H1 (cell line): ENCODE results near the gene C2orf76. TPM values are rescaled to one million over a fixed set of nuclear protein-coding genes. Genes with fewer than 3 reads are reported as not detected.

Experiments
- CTCF ChIA-PET: fragments of 300-600 bp; sonication (Branson Sonifier 250); formaldehyde crosslinking; loops from one replicate; lab custom pipeline; 2021; ENCODE audit not compliant: partially characterized antibody; lab: Charles Lee
- POLR2A ChIA-PET: fragments of 300-600 bp; sonication (Branson Sonifier 250); formaldehyde crosslinking; loops from one replicate; lab custom pipeline; 2021; ENCODE audit warnings: inconsistent platforms; ENCODE audit not compliant: partially characterized antibody; lab: Charles Lee
- DNase-seq, 2 experiments: peaks; one replicate each; pipeline versions ENCODE4 v3.0.0 to v3.0.0-alpha.2; 2010 to 2022; ENCODE audit warnings: low spot score in 2 of 2, low read depth in 1 of 2, mixed read lengths in 1 of 2
- FAIRE-seq: peaks from 2 replicates; lab custom pipeline; 2011; peaks lifted over from hg19 to GRCh38; lab: Jason Lieb, UNC
- H2AFZ ChIP-seq: 2 replicates; pipeline ENCODE4 v1.8.1; 2012; ENCODE audit warnings: low read length, inconsistent platforms
- H2AK5ac ChIP-seq: 2 replicates; pipeline ENCODE4 v1.6.1; 2013; ENCODE audit warnings: low read depth, low read length
- H2BK120ac ChIP-seq: replicated peaks from 2 replicates; pipeline ENCODE3; 2013; ENCODE audit warnings: low read depth, low read length, inconsistent platforms
- H2BK12ac ChIP-seq: 2 replicates; pipeline ENCODE4 v1.6.1; 2013; ENCODE audit warnings: low read depth, low read length
- H2BK15ac ChIP-seq: 2 replicates; pipeline ENCODE4 v1.6.1; 2013; ENCODE audit warnings: low read length
- H2BK20ac ChIP-seq: 2 replicates; pipeline ENCODE4 v1.6.1; 2013; ENCODE audit warnings: low read length
- H2BK5ac ChIP-seq: 2 replicates; pipeline ENCODE4 v1.6.1; 2013; ENCODE audit warnings: low read depth, low read length
- H3K14ac ChIP-seq: 2 replicates; pipeline ENCODE4 v1.6.1; 2013; ENCODE audit warnings: inconsistent platforms; ENCODE audit not compliant: insufficient read length
- H3K18ac ChIP-seq: 2 replicates; pipeline ENCODE4 v1.6.1; 2013; ENCODE audit warnings: low read length; ENCODE audit errors: extremely low read depth
- H3K23ac ChIP-seq: 2 replicates; pipeline ENCODE4 v1.6.1; 2013; ENCODE audit warnings: inconsistent platforms; ENCODE audit not compliant: insufficient read length
- H3K23me2 ChIP-seq: 2 replicates; pipeline ENCODE4 v1.6.1; 2013; ENCODE audit warnings: low read depth, low read length
- H3K27ac ChIP-seq: 2 replicates; pipeline ENCODE4 v1.6.1; 2011; ENCODE audit warnings: low read depth, low read length, inconsistent platforms
- H3K27me3 ChIP-seq, 4 experiments: replicated peaks in 1 of 4; 1 replicate in 1 of 4; 2 replicates in 3 of 4; pipeline versions ENCODE4 v1.6.1 to v1.8.1; 2011 to 2013; ENCODE audit warnings: low read length in 3 of 4, mild to moderate bottlenecking in 3 of 4, inconsistent platforms in 2 of 4, mixed read lengths in 2 of 4, moderate library complexity in 1 of 4; ENCODE audit not compliant: control insufficient read depth in 3 of 4, insufficient read depth in 3 of 4; ENCODE audit errors: extremely low read depth in 1 of 4
- H3K36me3 ChIP-seq, 4 experiments: 2 replicates each; pipeline versions ENCODE4 v1.6.1 to v1.8.1; 2011 to 2013; ENCODE audit warnings: mild to moderate bottlenecking in 4 of 4, low read length in 3 of 4, moderate library complexity in 2 of 4, control low read depth in 1 of 4, inconsistent platforms in 1 of 4; ENCODE audit not compliant: insufficient read depth in 4 of 4, control insufficient read depth in 2 of 4
- H3K4ac ChIP-seq: replicated peaks from 2 replicates; pipeline ENCODE3; 2013; ENCODE audit warnings: low read length, low read depth, mixed read lengths, inconsistent platforms; ENCODE audit not compliant: insufficient read length
- H3K4me1 ChIP-seq, 4 experiments: replicated peaks in 1 of 4; 1 replicate in 1 of 4; 2 replicates in 3 of 4; pipeline versions ENCODE4 v1.6.1 to v1.8.1; 2011 to 2013; ENCODE audit warnings: low read length in 3 of 4, inconsistent platforms in 2 of 4, mixed read lengths in 1 of 4; ENCODE audit not compliant: insufficient read depth in 4 of 4, control insufficient read depth in 3 of 4
- H3K4me2 ChIP-seq, 2 experiments: 2 replicates each; pipeline versions ENCODE4 v1.6.1 to v1.8.1; 2011 to 2013; ENCODE audit warnings: low read depth in 2 of 2, low read length in 2 of 2, control low read depth in 1 of 2, inconsistent platforms in 1 of 2, mild to moderate bottlenecking in 1 of 2; ENCODE audit not compliant: insufficient read depth in 1 of 2
- H3K4me3 ChIP-seq, 4 experiments: fragments of 200-600, 300-600 bp in 1 of 4; sonication (generic), shearing (Covaris generic), sonication (Bioruptor Twin) in 1 of 4; 2 replicates each; pipeline versions ENCODE4 v1.5.1 to v1.8.1; 2011 to 2016; ENCODE audit warnings: low read length in 4 of 4, low read depth in 3 of 4, control low read depth in 2 of 4, inconsistent platforms in 2 of 4, mild to moderate bottlenecking in 2 of 4, mixed read lengths in 1 of 4, moderate library complexity in 1 of 4; ENCODE audit not compliant: insufficient read depth in 2 of 4; ENCODE audit errors: extremely low read depth in 1 of 4
- H3K56ac ChIP-seq: replicated peaks from 2 replicates; pipeline ENCODE3; 2013; ENCODE audit warnings: low read depth, mild to moderate bottlenecking, mixed read lengths, low read length, inconsistent platforms; ENCODE audit not compliant: insufficient read length
- H3K79me1 ChIP-seq: 2 replicates; pipeline ENCODE4 v1.6.1; 2013; ENCODE audit warnings: low read depth, low read length, control low read depth
- H3K79me2 ChIP-seq, 2 experiments: 2 replicates each; pipeline versions ENCODE4 v1.6.1 to v1.8.1; 2012 to 2013; ENCODE audit warnings: low read length in 2 of 2, mild to moderate bottlenecking in 2 of 2, inconsistent platforms in 1 of 2; ENCODE audit not compliant: insufficient read depth in 2 of 2, control insufficient read depth in 1 of 2
- H3K9ac ChIP-seq, 4 experiments: replicated peaks in 1 of 4; 1 replicate in 1 of 4; 2 replicates in 3 of 4; pipeline versions ENCODE4 v1.6.1 to v1.8.1; 2011 to 2013; ENCODE audit warnings: low read depth in 3 of 4, low read length in 3 of 4, control low read depth in 2 of 4, mild to moderate bottlenecking in 2 of 4, moderate library complexity in 2 of 4, inconsistent platforms in 1 of 4; ENCODE audit errors: extremely low read depth in 1 of 4
- H3K9me3 ChIP-seq, 2 experiments: 2 replicates each; pipeline versions ENCODE4 v1.6.1 to v1.8.1; 2012 to 2013; ENCODE audit warnings: mild to moderate bottlenecking in 2 of 2, moderate library complexity in 2 of 2, control low read depth in 1 of 2, inconsistent platforms in 1 of 2, low read depth in 1 of 2, low read length in 1 of 2, mixed read lengths in 1 of 2; ENCODE audit not compliant: insufficient read depth in 2 of 2
- H4K20me1 ChIP-seq, 2 experiments: replicated peaks in 1 of 2; 2 replicates each; pipeline versions ENCODE3 to v1.8.1; 2011 to 2013; ENCODE audit warnings: inconsistent platforms in 2 of 2, low read length in 2 of 2, mild to moderate bottlenecking in 1 of 2; ENCODE audit not compliant: insufficient read depth in 2 of 2, control insufficient read depth in 1 of 2
- H4K5ac ChIP-seq: 2 replicates; pipeline ENCODE4 v1.6.1; 2013; ENCODE audit warnings: low read length, low read depth, mixed read lengths, inconsistent platforms; ENCODE audit not compliant: insufficient read length
- H4K8ac ChIP-seq: 2 replicates; pipeline ENCODE4 v1.8.0; 2013; ENCODE audit warnings: mild to moderate bottlenecking, moderate library complexity, low read length, inconsistent platforms; ENCODE audit not compliant: insufficient read depth; ENCODE audit errors: extremely low read depth
- H4K91ac ChIP-seq: replicated peaks from 2 replicates; pipeline ENCODE3; 2013; ENCODE audit warnings: low read length, mixed read lengths, inconsistent platforms; ENCODE audit not compliant: insufficient read length
- EGR1 ChIP-seq: IDR thresholded peaks from 2 replicates; pipeline ENCODE4 v1.6.1; 2011; ENCODE audit warnings: low read depth, low read length, borderline replicate concordance
- MAFK ChIP-seq: IDR thresholded peaks from 2 replicates; pipeline ENCODE4 v1.6.1; 2012; ENCODE audit warnings: low read depth, mild to moderate bottlenecking, improper control_type of control experiment, low read length
- RAD21 ChIP-seq, 2 experiments: IDR thresholded peaks in 1 of 2; conservative IDR thresholded peaks in 1 of 2; 2 replicates each; pipeline ENCODE4 v1.6.1; 2011; ENCODE audit warnings: low read depth in 2 of 2, low read length in 2 of 2, improper control_type of control experiment in 1 of 2, inconsistent platforms in 1 of 2, mild to moderate bottlenecking in 1 of 2, moderate library complexity in 1 of 2
- RBBP5 ChIP-seq: IDR thresholded peaks from 2 replicates; pipeline ENCODE4 v1.7.1; 2012; ENCODE audit warnings: low read depth, mild to moderate bottlenecking, inconsistent platforms, low read length, moderate library complexity, borderline replicate concordance
- SIX5 ChIP-seq: IDR thresholded peaks from 2 replicates; pipeline ENCODE4 v1.6.1; 2011; ENCODE audit warnings: mild to moderate bottlenecking, low read depth, low read length
- ZNF274 ChIP-seq: IDR thresholded peaks from 2 replicates; pipeline ENCODE4 v1.7.0; 2012; ENCODE audit warnings: low read length, borderline replicate concordance; ENCODE audit errors: extremely low read depth
- WGBS, 2 experiments: shearing (Covaris generic) in 1 of 2; methylation state at CpG; one replicate each; pipeline versions ENCODE4 v1.1.6 to v1.1.7; 2013 to 2015; ENCODE audit warnings: low lambda C conversion rate in 2 of 2, mixed read lengths in 2 of 2, inconsistent platforms in 1 of 2, low coverage in 1 of 2, missing lambda C conversion rate in 1 of 2; ENCODE audit not compliant: insufficient replicate concordance in 2 of 2, insufficient coverage in 1 of 2, insufficient read length in 1 of 2; ENCODE audit errors: extremely low coverage in 1 of 2, missing lambda C conversion rate in 1 of 2; 5-methylcytosine and 5-hydroxymethylcytosine counted together
- polyA plus RNA-seq, 7 experiments: library from polyadenylated mRNA; depleted of rRNA in 3 of 7; stranded (reverse) in 5 of 7; unstranded in 2 of 7; fragments of >200 nt in 5 of 7; fragments of 200-250 nt in 2 of 7; gene quantifications; 1 replicate in 5 of 7; 2 replicates in 1 of 7; 4 replicates in 1 of 7; pipeline versions ENCODE4 v1.2.1 to v1.2.3, GENCODE V29; 2011 to 2013; ENCODE audit warnings: missing spikeins in 2 of 7, mixed read lengths in 2 of 7
- total RNA-seq: library from RNA; stranded (reverse); fragmentation: NEBNext Ultra II Directional; extraction: Animal tissue kit (Norgen Biotek cat#: 25700); gene quantifications from 2 replicates; pipeline ENCODE4 v1.2.1, GENCODE V29; 2021

Gene C2orf76
- total and polyA plus RNA-seq, 2 of the 8 experiments (the other 6 are each of a cell fraction or from before 2014, with no cell fraction given), result 4.4 to 5.0 TPM

DNA sequence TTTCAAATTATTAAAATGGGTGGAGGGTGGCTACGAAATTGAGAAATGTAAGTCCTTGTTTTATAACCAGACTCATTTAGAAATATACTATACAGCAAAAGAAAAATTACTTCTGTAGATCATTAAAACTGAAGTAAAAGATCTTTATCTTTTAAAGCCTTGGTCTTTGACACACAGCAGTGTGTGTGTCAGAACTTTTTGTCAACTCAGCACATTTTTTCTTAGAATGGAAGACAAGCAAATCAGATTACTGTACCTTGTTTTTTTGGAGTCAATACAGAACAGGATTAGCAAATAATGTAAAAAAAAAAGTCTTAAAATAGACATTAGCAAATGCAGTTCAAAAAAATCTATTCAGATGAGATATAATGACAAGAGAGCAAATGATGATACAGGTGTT is 49.1 kb downstream of the C2orf76 start:
- Histone ChIP-seq H3K4me1 (no peaks in the 10 kb centered on the region; a peak in 1 of 7 replicates), H2AFZ (no peak overlapping the region), H4K91ac (no peak overlapping the region), H3K4me3 (no peak overlapping the region), H2BK15ac (no peak overlapping the region), H3K23me2 (no peaks in the 10 kb centered on the region), H3K27me3 (no peaks in the 10 kb centered on the region), H4K8ac (no peak overlapping the region), H3K9ac (no peak overlapping the region), H2BK12ac (no peak overlapping the region), H3K9me3 (no peaks in the 10 kb centered on the region), H4K20me1 (peaks cover 0 to 3% of the 10 kb centered on the region in 2 experiments), H3K4ac (no peak overlapping the region), H3K23ac (no peak overlapping the region), H3K4me2 (no peak overlapping the region), H3K79me1 (no peaks in the 10 kb centered on the region), H2BK20ac (no peak overlapping the region), H3K36me3 (no peaks in the 10 kb centered on the region), H3K56ac (no peak overlapping the region), H4K5ac (no peak overlapping the region), H3K18ac (no peak overlapping the region), H3K27ac (no peak overlapping the region), H2AK5ac (no peak overlapping the region), H3K79me2 (no peaks in the 10 kb centered on the region), H2BK120ac (no peak overlapping the region), H3K14ac (no peak overlapping the region), H2BK5ac (no peak overlapping the region)
- ChIA-PET CTCF (no interaction called here), POLR2A (no interaction called here)
- DNase-seq (no peak), FAIRE-seq (no peak)
- TF ChIP-seq MAFK, result peak; percentile 99
- TF ChIP-seq RAD21 (IDR thresholded peaks at IDR 0.05 in 1 of 2, conservative IDR thresholded peaks at IDR 0.05 in 1 of 2; ENCODE audit: low read depth in 2 of 2, low read length in 2 of 2), result no peak
- TF ChIP-seq SIX5, result no peak
- no peak for TF ChIP-seq ZNF274
- TF ChIP-seq EGR1, result no peak
- no peak for TF ChIP-seq RBBP5
- 84% methylated on average over 1 of the region's 1 CpG; no CpG with 5 or more reads in 1 of the 2 experiments for WGBS, 2 experiments
